Measurements from ENCODE around the gene HS6ST1. TPM values are rescaled to one million over a fixed set of nuclear protein-coding genes. Genes with fewer than 3 reads are reported as not detected.
A peak's percentile ranks its signal among the peaks of the same experiment; 100 is the strongest.

The HS6ST1 gene
- total RNA-seq, 2 donors from 2014 or later, result 19.3 to 22.9 TPM

DNA sequence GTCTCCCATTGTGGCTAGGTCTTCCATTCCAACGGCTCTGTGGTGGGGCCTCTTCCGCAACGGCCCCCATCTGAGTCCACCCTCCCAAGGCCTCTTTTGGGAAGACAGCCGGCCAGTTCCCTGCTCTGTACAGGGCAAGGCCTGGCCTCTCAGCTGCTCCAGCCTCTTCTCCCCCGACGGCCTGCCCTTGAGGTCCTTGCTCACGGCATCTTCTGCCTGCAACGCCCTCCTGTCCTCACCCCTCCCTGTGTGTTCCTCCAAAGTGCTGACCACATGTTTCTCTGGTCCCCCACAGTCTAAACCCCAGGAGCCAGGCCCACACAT is 16.0 kb downstream of the HS6ST1 start:
- H3K9ac ChIP-seq (ENCODE audit: low read depth in 2 of 2, low read length in 2 of 2), result no peak overlapping the region
- no peak overlapping the region for H3K4me3 ChIP-seq
- intact Hi-C loops (cut with DNase I), result no loop called here
- H3K4me1 ChIP-seq, result peaks cover 12% of the 10 kb centered on the region
- H3K36me3 ChIP-seq, result no peaks in the 10 kb centered on the region
- no peak for DNase-seq
- H3K27me3 ChIP-seq, result no peaks in the 10 kb centered on the region
- H3K9me3 ChIP-seq, result no peaks in the 10 kb centered on the region
- no peak overlapping the region for H3K27ac ChIP-seq
- TF ChIP-seq, protein P1, sequence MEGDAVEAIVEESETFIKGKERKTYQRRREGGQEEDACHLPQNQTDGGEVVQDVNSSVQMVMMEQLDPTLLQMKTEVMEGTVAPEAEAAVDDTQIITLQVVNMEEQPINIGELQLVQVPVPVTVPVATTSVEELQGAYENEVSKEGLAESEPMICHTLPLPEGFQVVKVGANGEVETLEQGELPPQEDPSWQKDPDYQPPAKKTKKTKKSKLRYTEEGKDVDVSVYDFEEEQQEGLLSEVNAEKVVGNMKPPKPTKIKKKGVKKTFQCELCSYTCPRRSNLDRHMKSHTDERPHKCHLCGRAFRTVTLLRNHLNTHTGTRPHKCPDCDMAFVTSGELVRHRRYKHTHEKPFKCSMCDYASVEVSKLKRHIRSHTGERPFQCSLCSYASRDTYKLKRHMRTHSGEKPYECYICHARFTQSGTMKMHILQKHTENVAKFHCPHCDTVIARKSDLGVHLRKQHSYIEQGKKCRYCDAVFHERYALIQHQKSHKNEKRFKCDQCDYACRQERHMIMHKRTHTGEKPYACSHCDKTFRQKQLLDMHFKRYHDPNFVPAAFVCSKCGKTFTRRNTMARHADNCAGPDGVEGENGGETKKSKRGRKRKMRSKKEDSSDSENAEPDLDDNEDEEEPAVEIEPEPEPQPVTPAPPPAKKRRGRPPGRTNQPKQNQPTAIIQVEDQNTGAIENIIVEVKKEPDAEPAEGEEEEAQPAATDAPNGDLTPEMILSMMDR (IDR thresholded peaks at IDR 0.05), result no peak

DNA sequence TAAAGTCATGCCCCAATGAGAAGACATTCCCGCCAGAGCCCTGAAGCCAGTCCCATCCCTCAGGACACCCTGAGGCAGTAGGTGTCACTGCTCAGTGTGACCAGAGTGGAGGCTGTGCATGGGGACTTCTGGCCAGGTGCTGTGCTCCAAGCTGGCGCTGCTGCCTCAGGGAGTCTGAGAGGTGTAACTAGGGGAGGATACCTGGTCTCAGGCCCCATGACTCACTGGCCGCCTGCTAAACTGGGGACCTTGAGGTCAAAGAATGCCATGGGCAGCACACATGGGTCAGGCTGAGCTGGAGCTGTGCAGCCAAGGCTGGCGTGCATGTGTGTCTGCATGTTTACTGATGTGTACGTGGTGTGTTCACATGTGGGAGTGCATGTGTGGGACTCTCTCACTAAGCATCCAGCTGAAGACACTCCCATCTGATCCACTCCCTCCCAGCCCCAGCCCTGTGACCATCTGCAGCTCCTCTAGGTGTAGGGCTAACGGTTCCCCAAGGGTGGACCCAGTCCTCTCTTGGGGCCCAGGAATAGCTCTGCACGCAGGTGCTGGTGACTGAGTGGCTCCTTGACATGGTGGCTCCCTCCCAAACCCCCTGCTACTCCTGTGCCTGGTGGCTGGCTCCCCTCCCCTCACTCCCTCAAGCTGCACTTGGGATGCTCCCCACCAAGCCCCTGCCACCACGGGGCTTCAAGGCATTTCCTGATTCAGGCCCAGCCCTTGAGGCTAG is 16.5 kb downstream of the HS6ST1 start:
- intact Hi-C loops (cut with DNase I), result no loop called here
- Histone ChIP-seq H3K36me3 (no peaks in the 10 kb centered on the region), H3K4me1 (peaks cover 12% of the 10 kb centered on the region), H3K9ac (ENCODE audit: low read depth in 2 of 2, low read length in 2 of 2) (no peak overlapping the region), H3K27ac (peak overlapping the region; percentile 29), H3K4me3 (no peak overlapping the region), H3K27me3 (no peaks in the 10 kb centered on the region), H3K9me3 (no peaks in the 10 kb centered on the region)
- DNase-seq, result no peak
- TF ChIP-seq, protein P1 (IDR thresholded peaks at IDR 0.05), result no peak

DNA sequence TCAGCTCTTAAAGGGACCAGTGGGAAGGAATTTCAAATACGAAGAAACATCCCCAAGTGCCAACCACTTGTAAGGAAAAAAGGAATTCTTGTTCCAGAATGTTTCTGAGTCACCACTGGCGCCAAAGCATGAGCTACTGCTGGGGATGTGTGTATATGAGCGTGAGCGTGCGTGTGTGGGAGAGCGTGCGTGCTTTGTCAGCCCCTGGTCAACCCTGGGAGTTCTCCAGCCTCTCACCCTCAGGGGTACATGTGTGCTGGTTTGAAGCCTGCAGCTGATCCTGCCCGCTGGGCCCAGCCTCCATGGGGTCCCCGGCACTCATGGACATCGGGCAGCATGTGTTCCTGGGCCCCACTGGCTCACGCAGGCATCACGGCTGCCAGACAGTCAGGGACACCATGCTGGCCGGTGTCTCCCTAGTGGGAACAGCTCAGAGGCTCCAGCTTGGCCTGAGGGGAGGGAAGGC is 17.1 kb downstream of the HS6ST1 start:
- no peaks in the 10 kb centered on the region for H3K27me3 ChIP-seq
- H3K4me3 ChIP-seq, result no peak overlapping the region
- intact Hi-C loops (cut with DNase I), result no loop called here
- H3K9ac ChIP-seq (ENCODE audit: low read depth in 2 of 2, low read length in 2 of 2), result no peak overlapping the region
- no peaks in the 10 kb centered on the region for H3K9me3 ChIP-seq
- TF ChIP-seq, protein P1 (IDR thresholded peaks at IDR 0.05), result no peak
- H3K4me1 ChIP-seq, result peaks cover 12% of the 10 kb centered on the region
- no peaks in the 10 kb centered on the region for H3K36me3 ChIP-seq
- peak overlapping the region; percentile 29 for H3K27ac ChIP-seq
- no peak for DNase-seq

DNA sequence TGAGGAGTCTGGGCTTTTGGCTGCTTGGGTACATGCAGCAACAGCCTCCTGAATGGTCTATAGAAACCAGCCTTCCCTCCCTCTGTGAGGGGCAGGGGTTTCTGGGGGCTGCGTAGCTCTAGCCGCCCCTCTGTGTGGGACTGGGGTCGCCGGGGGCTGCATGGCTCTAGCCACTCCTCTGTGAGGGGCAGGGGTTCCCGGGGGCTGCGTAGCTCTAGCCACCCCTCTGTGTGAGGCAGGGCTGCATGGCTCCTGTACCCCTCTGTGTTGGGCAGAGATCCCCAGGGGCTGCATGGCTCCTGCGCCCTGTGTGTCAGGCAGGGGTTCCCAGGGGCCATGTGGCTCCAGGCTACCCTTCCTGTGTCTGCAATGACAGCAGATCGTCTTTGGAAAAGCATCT is 17.6 kb downstream of the HS6ST1 start:
- Histone ChIP-seq H3K27ac (peak overlapping the region; percentile 29), H3K27me3 (no peaks in the 10 kb centered on the region), H3K9me3 (no peaks in the 10 kb centered on the region), H3K36me3 (no peaks in the 10 kb centered on the region), H3K9ac (ENCODE audit: low read depth in 2 of 2, low read length in 2 of 2) (no peak overlapping the region), H3K4me1 (peaks cover 12% of the 10 kb centered on the region), H3K4me3 (no peak overlapping the region)
- DNase-seq, result no peak
- intact Hi-C loops (cut with DNase I), result no loop called here
- TF ChIP-seq, protein P1 (IDR thresholded peaks at IDR 0.05), result no peak

DNA sequence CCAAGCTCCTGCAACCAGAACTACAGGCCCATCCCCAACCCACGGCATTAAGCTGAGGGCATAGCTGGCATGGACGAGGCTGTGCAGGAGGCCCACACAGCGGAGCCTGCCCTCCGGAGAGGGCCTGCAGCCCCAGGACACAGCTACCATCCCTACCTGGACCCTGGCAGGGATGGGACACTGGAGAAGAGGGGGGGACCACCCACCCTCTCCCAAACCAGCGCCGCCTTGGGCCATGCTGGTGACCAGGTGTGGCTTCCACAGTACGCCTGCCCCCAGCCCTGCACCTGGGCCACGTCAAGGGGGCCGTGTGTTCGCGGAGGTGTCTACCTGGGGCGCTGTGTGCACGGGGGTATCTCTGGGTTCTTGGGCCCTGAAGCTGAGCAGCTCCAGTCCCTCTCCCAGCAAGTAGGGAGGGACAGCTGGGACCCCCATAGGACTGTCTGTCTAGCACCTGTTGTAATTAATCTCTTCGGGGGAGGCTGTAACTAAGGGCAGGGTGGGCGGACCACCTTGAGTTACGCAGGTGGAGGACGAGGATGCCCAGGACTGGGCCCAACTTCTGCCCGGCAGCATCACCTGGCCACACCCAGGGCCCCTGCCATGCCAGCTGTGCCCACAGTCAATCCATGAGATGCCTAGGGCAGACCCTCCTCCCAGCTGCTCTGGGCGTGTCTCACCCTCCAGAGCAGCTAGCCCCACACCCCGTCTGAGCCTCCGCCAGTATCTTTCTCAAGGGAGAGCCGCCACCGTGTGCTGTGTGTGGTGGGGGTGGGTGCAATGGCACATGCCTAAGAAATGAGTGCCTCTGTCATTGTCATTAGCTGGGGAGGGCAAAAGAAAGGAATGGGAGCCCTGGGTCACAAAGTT is 18.3 kb downstream of the HS6ST1 start:
- intact Hi-C loops (cut with DNase I), result no loop called here
- DNase-seq, result no peak
- no peaks in the 10 kb centered on the region for H3K9me3 ChIP-seq
- H3K4me3 ChIP-seq, result no peak overlapping the region
- H3K9ac ChIP-seq (ENCODE audit: low read depth in 2 of 2, low read length in 2 of 2), result no peak overlapping the region
- peaks cover 7% of the 10 kb centered on the region for H3K4me1 ChIP-seq
- TF ChIP-seq, protein P1 (IDR thresholded peaks at IDR 0.05), result no peak
- no peak overlapping the region for H3K27ac ChIP-seq
- H3K36me3 ChIP-seq, result no peaks in the 10 kb centered on the region
- H3K27me3 ChIP-seq, result no peaks in the 10 kb centered on the region
